Activated gamma-delta T cell (primary cell): ENCODE measurements around the gene MYADM.
"Not testable (repeated sequence)": the region's sequence is repeated elsewhere in the genome, so short reads cannot be mapped to it uniquely, and the experiment has no call there.

ENCODE experiments used
- DNase-seq: peaks from one replicate; lab custom pipeline; 2025; lab: John Stamatoyannopoulos, UW
- total RNA-seq, 2 donors: gene quantifications; one replicate each; lab custom pipeline; 2026; lab: John Stamatoyannopoulos, UW

Gene MYADM
- total RNA-seq = 25.6 to 30.0 reads per million in 2 donors

GRCh38 chr19:53867225-53868090 is at the start of gene MYADM:
TSS of gene MYADM (plus strand) at chr19:53867883. CDS start at chr19:53873530, 5,647 bp downstream.
- peak; percentile 98 for DNase-seq

GRCh38 chr19:53818756-53819155 is 48.9 kb upstream of the MYADM start:
- DNase-seq = no peak

- no peak for DNase-seq
Measured at GRCh38 chr19:53819861-53820260, 47.8 kb upstream of the MYADM start.

- no peak for DNase-seq
Measured at GRCh38 chr19:53823380-53824120, 44.1 kb upstream of the MYADM start.

- no peak for DNase-seq
Measured at GRCh38 chr19:53824134-53824611, 43.5 kb upstream of the MYADM start, which contains the start of gene NLRP12. TSS of gene NLRP12 (minus strand) at chr19:53824314. CDS start at chr19:53824174, 140 bp downstream.

GRCh38 chr19:53826876-53827275 is 40.8 kb upstream of the MYADM start:
- DNase-seq = no peak

GRCh38 chr19:53828531-53828930 is 39.2 kb upstream of the MYADM start:
- no peak for DNase-seq

GRCh38 chr19:53832861-53833260 is 34.8 kb upstream of the MYADM start:
- not testable (repeated sequence) for DNase-seq

GRCh38 chr19:53838446-53838845 is 29.2 kb upstream of the MYADM start:
- not testable (repeated sequence) for DNase-seq

GRCh38 chr19:53840241-53840640 is 27.4 kb upstream of the MYADM start:
- not testable (repeated sequence) for DNase-seq

GRCh38 chr19:53840914-53841313 is 26.8 kb upstream of the MYADM start:
- not testable (repeated sequence) for DNase-seq

- DNase-seq = no peak
Measured at GRCh38 chr19:53844849-53845246, 22.8 kb upstream of the MYADM start.

- no peak for DNase-seq
Measured at GRCh38 chr19:53847555-53847954, 20.1 kb upstream of the MYADM start.

GRCh38 chr19:53849237-53849676 is 18.4 kb upstream of the MYADM start:
- DNase-seq = no peak

- no peak for DNase-seq
Measured at GRCh38 chr19:53853707-53854106, 14.0 kb upstream of the MYADM start.

GRCh38 chr19:53864308-53864836 is 3.3 kb upstream of the MYADM start:
- DNase-seq = no peak

GRCh38 chr19:53865523-53865917 is 2.2 kb upstream of the MYADM start:
- no peak for DNase-seq

GRCh38 chr19:53865918-53866864 is 1.5 kb upstream of the MYADM start:
- peak; percentile 75 for DNase-seq

- no peak for DNase-seq
Measured at GRCh38 chr19:53866865-53867224, 838 bp upstream of the MYADM start.

- peak; percentile 55 for DNase-seq
Measured at GRCh38 chr19:53868091-53868891, 608 bp downstream of the MYADM start.
